Erythroblast (primary cell): ENCODE measurements around the gene GLI3.

Source experiments
- GATA1 ChIP-seq: IDR thresholded peaks from 2 replicates; pipeline ENCODE4 v1.6.1; 2011; ENCODE audit warnings: low read depth, mild to moderate bottlenecking, control low read depth, low read length, moderate library complexity
- POLR2A ChIP-seq: IDR thresholded peaks from 2 replicates; pipeline ENCODE4 v1.6.1; 2011; ENCODE audit warnings: mild to moderate bottlenecking, low read length

DNA sequence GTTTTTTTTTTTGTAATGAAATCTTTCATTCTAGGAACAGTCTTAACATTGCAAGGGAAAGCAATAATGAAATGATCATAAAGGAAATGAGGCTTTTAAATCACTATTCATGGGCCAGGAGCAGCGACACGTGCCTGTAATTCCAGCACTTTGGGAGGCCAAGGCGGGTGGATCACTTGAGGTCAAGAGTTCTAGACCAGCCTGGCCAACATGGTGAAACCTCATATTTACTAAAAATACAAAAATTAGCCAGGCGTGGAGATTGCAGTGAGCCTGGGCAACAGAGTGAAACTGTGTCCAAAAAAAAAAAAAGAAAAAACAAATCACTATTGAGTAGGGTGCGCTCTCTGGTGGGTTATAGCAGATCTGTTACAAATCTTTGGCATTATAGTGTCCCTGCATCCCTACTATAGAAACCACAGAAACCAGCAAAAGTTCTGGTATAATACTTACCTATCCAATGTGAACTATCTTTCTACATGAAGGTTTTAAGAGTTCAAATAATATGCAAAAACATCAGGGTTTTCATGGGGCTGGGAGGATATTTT, 72.1 kb downstream of the GLI3 start:
- TF ChIP-seq POLR2A (no peak), GATA1 (no peak)
